Common myeloid progenitor, CD34-positive (primary cell): Measurements from ENCODE around the gene HOXC12.
A peak's percentile ranks its signal among the peaks of the same experiment; 100 is the strongest.

Experiments
- CTCF ChIA-PET: fragments of 350-600 bp; sonication (Branson Sonifier 250); formaldehyde crosslinking; loops from one replicate; lab custom pipeline; 2021; ENCODE audit warnings: antibody characterized with exemption; lab: Charles Lee
- POLR2A ChIA-PET: fragments of 350-600 bp; sonication (Branson Sonifier 250); formaldehyde crosslinking; loops from one replicate; lab custom pipeline; 2021; ENCODE audit warnings: antibody characterized with exemption; lab: Charles Lee
- DNase-seq, 3 donors: peaks; one replicate each; pipeline versions ENCODE4 v3.0.0 to v3.0.0-alpha.2; 2013
- H3K27ac ChIP-seq, 2 experiments: 1 replicate in 1 of 2; 2 replicates in 1 of 2; pipeline ENCODE4 v1.7.0; 2013; ENCODE audit warnings: inconsistent platforms in 2 of 2, low read length in 2 of 2, mild to moderate bottlenecking in 2 of 2, low read depth in 1 of 2, moderate library complexity in 1 of 2; ENCODE audit not compliant: severe bottlenecking in 2 of 2, insufficient read depth in 1 of 2, poor library complexity in 1 of 2
- H3K27me3 ChIP-seq, 5 experiments: replicated peaks in 2 of 5; 1 replicate in 3 of 5; 2 replicates in 2 of 5; pipeline versions ENCODE4 v1.6.1 to v1.7.0; 2013; ENCODE audit warnings: low read length in 4 of 5, mild to moderate bottlenecking in 2 of 5, moderate library complexity in 2 of 5, inconsistent platforms in 1 of 5; ENCODE audit not compliant: insufficient read depth in 5 of 5, control insufficient read depth in 4 of 5
- H3K36me3 ChIP-seq, 4 experiments: 1 replicate in 2 of 4; 2 replicates in 2 of 4; pipeline versions ENCODE4 v1.6.1 to v1.7.0; 2013; ENCODE audit warnings: low read length in 3 of 4, control low read depth in 1 of 4, mild to moderate bottlenecking in 1 of 4; ENCODE audit not compliant: control insufficient read depth in 4 of 4, insufficient read depth in 4 of 4
- H3K4me1 ChIP-seq, 4 experiments: 1 replicate in 3 of 4; 2 replicates in 1 of 4; pipeline versions ENCODE4 v1.6.1 to v1.7.1; 2013; ENCODE audit warnings: low read length in 3 of 4, mild to moderate bottlenecking in 3 of 4, control low read depth in 1 of 4, inconsistent platforms in 1 of 4, moderate library complexity in 1 of 4; ENCODE audit not compliant: control insufficient read depth in 4 of 4, insufficient read depth in 4 of 4; ENCODE audit errors: control extremely low read depth in 1 of 4
- H3K4me3 ChIP-seq, 7 experiments: 1 replicate in 4 of 7; 2 replicates in 3 of 7; pipeline versions ENCODE4 v1.5.1 to v1.7.0; 2013; ENCODE audit warnings: mild to moderate bottlenecking in 7 of 7, low read length in 6 of 7, moderate library complexity in 6 of 7, inconsistent platforms in 2 of 7, low read depth in 2 of 7, control low read depth in 1 of 7; ENCODE audit not compliant: insufficient read depth in 4 of 7, control insufficient read depth in 1 of 7; ENCODE audit errors: extremely low read depth in 1 of 7
- H3K9me3 ChIP-seq, 5 experiments: 1 replicate in 4 of 5; 2 replicates in 1 of 5; pipeline versions ENCODE4 v1.6.1 to v1.7.1; 2013; ENCODE audit warnings: low read length in 4 of 5, mild to moderate bottlenecking in 2 of 5, inconsistent platforms in 1 of 5, low read depth in 1 of 5, moderate library complexity in 1 of 5; ENCODE audit not compliant: control insufficient read depth in 4 of 5, insufficient read depth in 2 of 5; ENCODE audit errors: control extremely low read depth in 1 of 5
- WGBS: methylation state at CpG from one replicate; pipeline ENCODE4 v1.1.5; 2013; ENCODE audit not compliant: insufficient coverage; 5-methylcytosine and 5-hydroxymethylcytosine counted together

HOXC12 gene

DNA sequence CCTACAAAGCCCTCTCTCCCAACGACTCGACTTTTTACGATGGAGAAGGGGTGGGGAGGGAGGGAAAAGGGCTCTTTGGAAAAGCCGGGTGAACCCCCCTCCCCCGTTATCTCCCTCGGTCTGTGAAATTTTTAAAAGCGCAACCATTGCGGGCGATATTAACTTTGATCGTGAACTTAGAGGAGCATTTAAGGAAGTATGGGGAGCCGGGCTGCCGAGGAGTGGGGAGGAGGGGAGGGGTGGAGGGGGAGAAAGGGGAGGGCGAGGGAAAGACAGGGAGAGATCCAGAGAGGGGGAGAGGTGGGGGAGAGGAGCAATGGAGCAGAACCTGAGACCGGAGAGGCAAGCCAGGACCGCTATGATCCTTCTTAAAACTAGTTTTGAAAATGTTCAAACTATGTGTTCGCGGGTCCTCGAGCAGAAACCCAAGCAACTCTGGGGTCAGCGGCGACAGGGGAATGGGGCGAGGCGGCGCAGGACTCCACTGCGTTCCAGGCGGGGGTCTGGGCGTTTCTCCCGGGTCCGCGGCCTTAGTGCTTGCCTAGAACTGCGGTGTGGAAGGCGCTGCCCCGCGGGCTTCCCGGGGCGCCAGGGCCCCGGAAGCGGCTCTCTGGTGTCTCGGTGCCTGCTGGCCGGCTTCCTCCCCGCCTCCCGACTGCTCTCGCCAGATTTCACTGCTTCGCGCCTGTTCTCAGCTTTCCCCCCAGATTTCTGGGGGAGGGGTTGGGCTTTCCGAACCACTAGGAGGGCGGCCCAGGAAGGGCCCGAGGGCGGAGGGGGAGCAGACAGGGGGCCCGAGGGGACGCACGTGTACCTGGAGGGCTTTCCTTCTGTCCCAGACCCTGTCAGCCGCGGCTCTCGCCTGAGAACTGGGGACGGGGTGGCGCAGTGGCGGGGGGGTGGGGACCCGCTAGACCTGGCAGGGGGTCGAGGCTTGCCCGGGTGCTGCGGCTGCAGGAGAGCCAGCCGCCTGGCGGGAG, 19.7 kb downstream of the HOXC12 start, which contains the start of gene HOTAIR:
HOTAIR (minus strand) TSS at position 871 of the 980 bp plus-strand sequence.
- Histone ChIP-seq H3K27ac (no peak within 1 kb of the TSS), H3K4me1 (peaks cover 0 to 10% (median 4%) of the 10 kb centered on the region in 4 experiments), H3K9me3 (peaks cover 0 to 17% (median 3%) of the 10 kb centered on the region in 5 experiments), H3K27me3 (peaks cover 20 to 100% (median 75%) of the 10 kb centered on the region in 5 experiments), H3K36me3 (no peaks in the 10 kb centered on the region), H3K4me3 (peak within 1 kb of the TSS in 1 of 7 experiments; percentile 7)
- DNase-seq = peak in 2 of 3 donors; percentile 54 to 61
- WGBS = 2% methylated on average over 46 of the region's 63 CpGs
- POLR2A ChIA-PET = no interaction called here
- CTCF ChIA-PET = no interaction called here

DNA sequence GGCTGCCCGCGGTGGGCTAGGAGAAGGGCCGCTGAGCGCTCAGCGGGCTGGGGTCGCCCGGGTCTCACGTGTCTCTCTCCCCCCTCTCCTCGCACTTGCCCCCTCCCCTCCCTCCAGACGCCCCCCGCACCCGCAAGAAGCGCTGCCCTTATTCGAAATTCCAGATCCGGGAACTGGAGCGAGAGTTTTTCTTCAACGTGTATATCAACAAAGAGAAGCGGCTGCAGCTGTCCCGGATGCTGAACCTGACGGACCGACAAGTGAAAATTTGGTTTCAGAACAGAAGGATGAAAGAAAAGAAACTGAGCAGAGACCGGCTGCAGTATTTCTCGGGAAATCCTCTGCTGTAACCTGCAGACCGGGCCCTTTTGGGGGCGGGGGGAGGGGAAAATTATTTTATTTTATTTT, 20.4 kb downstream of the HOXC12 start:
- peaks cover 0 to 10% (median 4%) of the 10 kb centered on the region in 4 experiments for H3K4me1 ChIP-seq
- peaks cover 16 to 100% (median 77%) of the 10 kb centered on the region in 5 experiments for H3K27me3 ChIP-seq
- peaks cover 0 to 17% (median 3%) of the 10 kb centered on the region in 5 experiments for H3K9me3 ChIP-seq
- WGBS = 5% methylated on average over 14 of the region's 25 CpGs
- no peak for DNase-seq
- no peak overlapping the region for H3K4me3 ChIP-seq
- no peaks in the 10 kb centered on the region for H3K36me3 ChIP-seq
- ChIA-PET CTCF (no interaction called here), POLR2A (no interaction called here)
- no peak overlapping the region for H3K27ac ChIP-seq

DNA sequence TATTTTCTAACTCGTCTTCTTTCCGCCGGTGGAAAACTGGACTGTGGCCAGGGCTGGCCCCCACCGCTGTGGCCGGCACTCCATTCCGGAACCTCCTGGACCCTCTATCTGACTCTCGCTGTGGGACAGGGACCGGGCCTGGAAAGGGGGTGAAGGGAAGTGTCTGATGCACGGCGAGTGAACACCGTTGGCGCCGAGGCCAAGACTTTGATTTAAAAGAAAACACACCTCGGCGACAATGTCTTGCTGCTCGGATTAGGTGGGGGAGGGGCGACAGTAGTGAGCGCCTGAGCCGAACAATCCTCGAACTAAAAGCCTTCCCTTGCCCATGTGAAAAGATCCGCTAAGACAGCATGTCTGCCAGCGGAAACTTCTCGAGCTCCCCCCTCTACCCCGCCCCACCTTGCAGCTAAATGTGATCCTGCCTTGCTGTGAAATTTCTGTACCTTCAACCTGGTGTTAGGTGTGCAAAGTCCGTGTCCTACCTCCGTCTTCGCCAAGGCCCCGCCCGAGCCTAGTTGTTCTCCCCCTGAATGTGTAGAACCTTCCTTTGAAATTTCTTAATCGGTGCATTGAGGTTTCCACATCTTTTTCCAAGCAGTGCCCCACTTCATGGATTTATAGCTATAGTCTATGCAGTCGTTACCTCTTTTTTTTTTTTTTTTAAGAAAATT, 20.9 kb downstream of the HOXC12 start:
- Histone ChIP-seq H3K4me3 (no peak overlapping the region), H3K27ac (no peak overlapping the region), H3K9me3 (peaks cover 0 to 17% (median 3%) of the 10 kb centered on the region in 5 experiments), H3K36me3 (no peaks in the 10 kb centered on the region), H3K27me3 (peaks cover 16 to 100% (median 75%) of the 10 kb centered on the region in 5 experiments), H3K4me1 (peaks cover 0 to 10% (median 4%) of the 10 kb centered on the region in 4 experiments)
- ChIA-PET POLR2A (no interaction called here), CTCF (interaction anchor here (1.1 kb wide), 2 partner anchors 10 to 12 kb away, joined by 3 to 6 read pairs; no protein-coding TSS in a partner anchor)
- DNase-seq = no peak
- WGBS = 7% methylated on average over 24 of the region's 31 CpGs

GRCh38 chr12:53976172-53976822, 21.6 kb downstream of the HOXC12 start:
- H3K4me3 ChIP-seq = no peak overlapping the region

DNA sequence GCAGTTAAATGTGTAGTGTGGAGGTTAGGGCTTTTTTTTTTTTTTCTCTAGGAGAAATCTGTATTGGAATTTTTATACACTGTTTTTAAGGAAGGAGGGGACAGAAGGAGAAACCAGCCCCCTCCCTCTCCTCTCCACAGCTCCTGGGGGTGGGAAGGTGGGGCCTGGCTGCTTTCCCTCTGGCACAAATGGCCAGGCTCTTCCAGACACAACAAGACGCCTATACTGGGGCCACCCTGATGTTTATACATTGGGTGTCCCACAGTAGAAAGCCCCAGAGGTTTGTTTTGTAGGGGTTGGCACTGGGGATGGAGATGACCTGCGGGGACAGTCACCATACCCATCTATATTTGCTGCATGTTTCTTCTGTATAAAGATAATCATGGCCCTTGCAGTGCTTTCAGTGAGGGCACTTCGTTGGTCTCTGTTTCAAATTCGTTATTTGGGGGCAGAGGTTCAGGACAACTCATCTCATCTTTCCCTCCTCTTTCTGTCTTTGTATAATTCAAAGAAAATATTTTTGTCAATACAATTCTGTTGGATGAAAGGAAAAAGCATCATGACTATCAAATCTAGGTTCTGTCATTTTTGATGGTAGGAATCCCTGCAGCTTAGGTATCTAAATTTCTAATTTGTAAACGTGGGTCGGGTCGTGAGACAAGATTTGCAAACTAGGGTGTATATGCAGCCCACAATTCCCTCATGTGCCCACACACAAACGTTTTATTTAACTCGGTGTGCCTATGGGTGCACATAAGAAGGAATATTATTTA, 22.3 kb downstream of the HOXC12 start:
- peaks cover 16 to 100% (median 75%) of the 10 kb centered on the region in 5 experiments for H3K27me3 ChIP-seq
- H3K27ac ChIP-seq = no peak overlapping the region
- no peak for DNase-seq
- peaks cover 0 to 17% (median 3%) of the 10 kb centered on the region in 5 experiments for H3K9me3 ChIP-seq
- CTCF ChIA-PET = interaction anchor here (0.8 to 1.5 kb wide), 2 partner anchors 11 to 21 kb away, joined by 3 to 4 read pairs; no protein-coding TSS in a partner anchor
- H3K4me3 ChIP-seq = no peak overlapping the region
- no peaks in the 10 kb centered on the region for H3K36me3 ChIP-seq
- WGBS = 14% methylated on average over 1 of the region's 9 CpGs
- H3K4me1 ChIP-seq = peaks cover 0 to 10% (median 4%) of the 10 kb centered on the region in 4 experiments
- POLR2A ChIA-PET = no interaction called here

More at GRCh38 chr12:53976172-53976822, 21.6 kb downstream of the HOXC12 start:
- WGBS = 8% methylated on average over 5 of the region's 21 CpGs
- peaks cover 0 to 10% (median 4%) of the 10 kb centered on the region in 4 experiments for H3K4me1 ChIP-seq
- DNase-seq = no peak
- ChIA-PET POLR2A (no interaction called here), CTCF (interaction anchor here (0.8 to 1.1 kb wide), 3 partner anchors 9 to 20 kb away, joined by 3 to 6 read pairs (median 3); no protein-coding TSS in a partner anchor)
- H3K36me3 ChIP-seq = no peaks in the 10 kb centered on the region
- H3K27me3 ChIP-seq = peaks cover 16 to 100% (median 75%) of the 10 kb centered on the region in 5 experiments
- H3K9me3 ChIP-seq = peaks cover 0 to 17% (median 3%) of the 10 kb centered on the region in 5 experiments
- H3K27ac ChIP-seq = no peak overlapping the region
